HL-60/S4 (cell line): ENCODE data around the gene SNN.

ENCODE experiments used
- in situ Hi-C: fragments of 300-500 bp; cut with MboI; formaldehyde crosslinking; loops from 2 replicates; pipeline ENCODE4 v1.14.3; 2022; ENCODE audit warnings: low sequenced_read_pairs

Gene SNN

GRCh38 chr16:11725457-11725856 is 57.2 kb downstream of the SNN start:
- in situ Hi-C loops = loop anchor here (10.0 kb wide), 1 partner anchor 331 kb away; no protein-coding TSS in a partner anchor

- in situ Hi-C loops = loop anchor here (10.0 kb wide), 1 partner anchor 331 kb away; no protein-coding TSS in a partner anchor
Observed at GRCh38 chr16:11726008-11726407, 57.8 kb downstream of the SNN start.

- in situ Hi-C loops = loop anchor here (10.0 kb wide), 1 partner anchor 333 kb away; no protein-coding TSS in a partner anchor
Observed at GRCh38 chr16:11727796-11728543, 59.7 kb downstream of the SNN start.
